ENCODE results near the gene BIRC6.

The BIRC6 gene

GRCh38 chr2:32379352-32379751 is 22.5 kb downstream of the BIRC6 start:
- no peak for DNase-seq (ENCODE audit: insufficient read length, low spot score)
- no peak for FAIRE-seq
- no peak for TF ChIP-seq CTCF (IDR thresholded peaks at IDR 0.05; ENCODE audit: insufficient read depth, missing control alignments)

- FAIRE-seq (no peak), DNase-seq (ENCODE audit: insufficient read length, low spot score) (no peak)
- no peak for TF ChIP-seq CTCF (IDR thresholded peaks at IDR 0.05; ENCODE audit: insufficient read depth, missing control alignments)
These were observed 27.0 kb downstream of the BIRC6 start for GRCh38 chr2:32383858-32384257.

GRCh38 chr2:32384529-32384928 is 27.7 kb downstream of the BIRC6 start:
- no peak for TF ChIP-seq CTCF (IDR thresholded peaks at IDR 0.05; ENCODE audit: insufficient read depth, missing control alignments)
- FAIRE-seq: no peak
- DNase-seq (ENCODE audit: insufficient read length, low spot score): no peak

- DNase-seq (ENCODE audit: insufficient read length, low spot score): no peak
- no peak for TF ChIP-seq CTCF (IDR thresholded peaks at IDR 0.05; ENCODE audit: insufficient read depth, missing control alignments)
- no peak for FAIRE-seq
These were observed 29.9 kb downstream of the BIRC6 start for GRCh38 chr2:32386739-32387138.

- no peak for TF ChIP-seq CTCF (IDR thresholded peaks at IDR 0.05; ENCODE audit: insufficient read depth, missing control alignments)
- DNase-seq (ENCODE audit: insufficient read length, low spot score) (no peak), FAIRE-seq (no peak)
These were observed 42.4 kb downstream of the BIRC6 start for GRCh38 chr2:32399221-32399620.

- no peak for FAIRE-seq
- no peak for TF ChIP-seq CTCF (IDR thresholded peaks at IDR 0.05; ENCODE audit: insufficient read depth, missing control alignments)
- no peak for DNase-seq (ENCODE audit: insufficient read length, low spot score)
These were observed 45.3 kb downstream of the BIRC6 start for GRCh38 chr2:32402091-32402490.

GRCh38 chr2:32403782-32404181 is 47.0 kb downstream of the BIRC6 start:
- DNase-seq (ENCODE audit: insufficient read length, low spot score) (no peak), FAIRE-seq (no peak)
- TF ChIP-seq CTCF (IDR thresholded peaks at IDR 0.05; ENCODE audit: insufficient read depth, missing control alignments): no peak

All from D721Med (cell line).